Measurements from ENCODE around the gene FILIP1. TPM values are rescaled to one million over a fixed set of nuclear protein-coding genes. Genes with fewer than 3 reads are reported as not detected.

Gene FILIP1
- total RNA-seq, 3 donors from 2014 or later (not counting 1 experiment from before 2014, with no cell fraction given) = not detected

- intact Hi-C loops (cut with micrococcal nuclease) = no loop called here
- H3K27ac ChIP-seq (ENCODE audit: low read length) = no peak overlapping the region
- peaks cover 0 to 2% of the 10 kb centered on the region in 2 donors for H3K9me3 Mint-ChIP-seq
- H3K4me1 Mint-ChIP-seq = no peaks in the 10 kb centered on the region
- H3K27ac Mint-ChIP-seq = no peak overlapping the region
- DNase-seq (no peak), ATAC-seq (no peak)
- H3K36me3 Mint-ChIP-seq = no peaks in the 10 kb centered on the region
- H3K4me3 ChIP-seq (ENCODE audit: low read length) = no peak overlapping the region
- H3K4me3 Mint-ChIP-seq = no peak overlapping the region
- TF ChIP-seq, protein P1, sequence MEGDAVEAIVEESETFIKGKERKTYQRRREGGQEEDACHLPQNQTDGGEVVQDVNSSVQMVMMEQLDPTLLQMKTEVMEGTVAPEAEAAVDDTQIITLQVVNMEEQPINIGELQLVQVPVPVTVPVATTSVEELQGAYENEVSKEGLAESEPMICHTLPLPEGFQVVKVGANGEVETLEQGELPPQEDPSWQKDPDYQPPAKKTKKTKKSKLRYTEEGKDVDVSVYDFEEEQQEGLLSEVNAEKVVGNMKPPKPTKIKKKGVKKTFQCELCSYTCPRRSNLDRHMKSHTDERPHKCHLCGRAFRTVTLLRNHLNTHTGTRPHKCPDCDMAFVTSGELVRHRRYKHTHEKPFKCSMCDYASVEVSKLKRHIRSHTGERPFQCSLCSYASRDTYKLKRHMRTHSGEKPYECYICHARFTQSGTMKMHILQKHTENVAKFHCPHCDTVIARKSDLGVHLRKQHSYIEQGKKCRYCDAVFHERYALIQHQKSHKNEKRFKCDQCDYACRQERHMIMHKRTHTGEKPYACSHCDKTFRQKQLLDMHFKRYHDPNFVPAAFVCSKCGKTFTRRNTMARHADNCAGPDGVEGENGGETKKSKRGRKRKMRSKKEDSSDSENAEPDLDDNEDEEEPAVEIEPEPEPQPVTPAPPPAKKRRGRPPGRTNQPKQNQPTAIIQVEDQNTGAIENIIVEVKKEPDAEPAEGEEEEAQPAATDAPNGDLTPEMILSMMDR (IDR thresholded peaks at IDR 0.05) = no peak
- H3K27me3 Mint-ChIP-seq (ENCODE audit: low read depth in 2 of 2) = peaks cover 0 to 3% of the 10 kb centered on the region in 2 donors
- no peaks in the 10 kb centered on the region for H3K36me3 ChIP-seq (ENCODE audit: control insufficient read depth, insufficient read depth, low read length)
- H3K27me3 ChIP-seq (ENCODE audit: control insufficient read depth, insufficient read depth, low read length) = no peaks in the 10 kb centered on the region
- no peaks in the 10 kb centered on the region for H3K9me3 ChIP-seq (ENCODE audit: control insufficient read depth, insufficient read depth, low read length)
- WGBS (ENCODE audit: insufficient coverage) = 85% methylated on average over 11 of the region's 11 CpGs
- no peaks in the 10 kb centered on the region for H3K4me1 ChIP-seq (ENCODE audit: control insufficient read depth, insufficient read depth, low read length)
Observed at GRCh38 chr6:75421316-75422023, 72.1 kb downstream of the FILIP1 start.

DNA sequence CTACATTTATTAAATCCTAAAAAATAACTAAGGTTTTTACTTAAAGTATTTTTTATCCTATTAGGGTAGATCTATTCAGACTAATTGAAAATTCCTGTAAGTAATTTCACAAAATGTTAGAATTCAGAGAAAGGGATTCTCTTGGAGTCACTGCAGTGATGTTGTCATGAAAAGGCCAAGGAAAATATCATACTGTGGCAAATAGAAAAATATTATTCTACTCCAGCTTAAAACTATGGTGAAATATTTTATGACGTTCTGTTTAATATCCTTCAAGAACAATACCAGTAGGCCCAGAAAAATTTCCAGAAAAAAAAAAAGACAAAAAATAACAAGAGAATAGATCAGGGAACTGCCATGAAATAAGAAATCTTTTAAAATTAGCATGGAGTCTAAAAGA, 73.6 kb downstream of the FILIP1 start:
- no CpG with 5 or more reads among the region's 1 CpG for WGBS (ENCODE audit: insufficient coverage)
- Histone ChIP-seq H3K27me3 (ENCODE audit: control insufficient read depth, insufficient read depth, low read length) (no peaks in the 10 kb centered on the region), H3K27ac (ENCODE audit: low read length) (no peak overlapping the region), H3K4me1 (ENCODE audit: control insufficient read depth, insufficient read depth, low read length) (no peaks in the 10 kb centered on the region), H3K36me3 (ENCODE audit: control insufficient read depth, insufficient read depth, low read length) (no peaks in the 10 kb centered on the region), H3K9me3 (ENCODE audit: control insufficient read depth, insufficient read depth, low read length) (no peaks in the 10 kb centered on the region), H3K4me3 (ENCODE audit: low read length) (no peak overlapping the region)
- TF ChIP-seq, protein P1 (IDR thresholded peaks at IDR 0.05) = no peak
- no peak for ATAC-seq
- no peaks in the 10 kb centered on the region for H3K36me3 Mint-ChIP-seq
- H3K27ac Mint-ChIP-seq = no peak overlapping the region
- intact Hi-C loops (cut with micrococcal nuclease) = no loop called here
- DNase-seq = no peak
- H3K9me3 Mint-ChIP-seq = peaks cover 0 to 2% of the 10 kb centered on the region in 2 donors
- peaks cover under 1 to 3% of the 10 kb centered on the region in 2 donors for H3K27me3 Mint-ChIP-seq (ENCODE audit: low read depth in 2 of 2)
- no peaks in the 10 kb centered on the region for H3K4me1 Mint-ChIP-seq
- no peak overlapping the region for H3K4me3 Mint-ChIP-seq

GRCh38 chr6:75419416-75419815, 74.2 kb downstream of the FILIP1 start:
- intact Hi-C loops (cut with micrococcal nuclease) = no loop called here
- no peaks in the 10 kb centered on the region for H3K4me1 Mint-ChIP-seq
- no peaks in the 10 kb centered on the region for H3K36me3 Mint-ChIP-seq
- WGBS (ENCODE audit: insufficient coverage) = 85% methylated on average over 3 of the region's 3 CpGs
- Histone ChIP-seq H3K4me3 (ENCODE audit: low read length) (no peak overlapping the region), H3K4me1 (ENCODE audit: control insufficient read depth, insufficient read depth, low read length) (no peaks in the 10 kb centered on the region), H3K36me3 (ENCODE audit: control insufficient read depth, insufficient read depth, low read length) (no peaks in the 10 kb centered on the region), H3K9me3 (ENCODE audit: control insufficient read depth, insufficient read depth, low read length) (no peaks in the 10 kb centered on the region), H3K27ac (ENCODE audit: low read length) (no peak overlapping the region), H3K27me3 (ENCODE audit: control insufficient read depth, insufficient read depth, low read length) (no peaks in the 10 kb centered on the region)
- no peak overlapping the region for H3K27ac Mint-ChIP-seq
- no peak for ATAC-seq
- no peak overlapping the region for H3K4me3 Mint-ChIP-seq
- peaks cover 3 to 6% of the 10 kb centered on the region in 2 donors for H3K27me3 Mint-ChIP-seq (ENCODE audit: low read depth in 2 of 2)
- H3K9me3 Mint-ChIP-seq = peaks cover 0 to 3% of the 10 kb centered on the region in 2 donors
- TF ChIP-seq, protein P1 (IDR thresholded peaks at IDR 0.05) = no peak
- DNase-seq = no peak

- Histone ChIP-seq H3K4me1 (ENCODE audit: control insufficient read depth, insufficient read depth, low read length) (no peaks in the 10 kb centered on the region), H3K4me3 (ENCODE audit: low read length) (no peak overlapping the region), H3K9me3 (ENCODE audit: control insufficient read depth, insufficient read depth, low read length) (no peaks in the 10 kb centered on the region), H3K27me3 (ENCODE audit: control insufficient read depth, insufficient read depth, low read length) (no peaks in the 10 kb centered on the region), H3K36me3 (ENCODE audit: control insufficient read depth, insufficient read depth, low read length) (no peaks in the 10 kb centered on the region), H3K27ac (ENCODE audit: low read length) (no peak overlapping the region)
- H3K27me3 Mint-ChIP-seq (ENCODE audit: low read depth in 2 of 2) = peaks cover 3 to 9% of the 10 kb centered on the region in 2 donors
- no peaks in the 10 kb centered on the region for H3K36me3 Mint-ChIP-seq
- no peak overlapping the region for H3K27ac Mint-ChIP-seq
- H3K9me3 Mint-ChIP-seq = peaks cover 0 to 3% of the 10 kb centered on the region in 2 donors
- no peaks in the 10 kb centered on the region for H3K4me1 Mint-ChIP-seq
- no peak for DNase-seq
- no peak for ATAC-seq
- no peak overlapping the region for H3K4me3 Mint-ChIP-seq
- TF ChIP-seq, protein P1 (IDR thresholded peaks at IDR 0.05) = no peak
- intact Hi-C loops (cut with micrococcal nuclease) = no loop called here
Observed at GRCh38 chr6:75418233-75418632, 75.4 kb downstream of the FILIP1 start.
